SIG-M5 treated with dmso at 0.1 percent for 504 hours (cell line): ENCODE data around the gene TBC1D5.
"Not testable (repeated sequence)": the region's sequence is repeated elsewhere in the genome, so short reads cannot be mapped to it uniquely, and the experiment has no call there.

Experiments used
- DNase-seq: peaks from one replicate; lab custom pipeline; 2025; ENCODE audit not compliant: unreplicated experiment; lab: John Stamatoyannopoulos, UW

Gene TBC1D5

DNA sequence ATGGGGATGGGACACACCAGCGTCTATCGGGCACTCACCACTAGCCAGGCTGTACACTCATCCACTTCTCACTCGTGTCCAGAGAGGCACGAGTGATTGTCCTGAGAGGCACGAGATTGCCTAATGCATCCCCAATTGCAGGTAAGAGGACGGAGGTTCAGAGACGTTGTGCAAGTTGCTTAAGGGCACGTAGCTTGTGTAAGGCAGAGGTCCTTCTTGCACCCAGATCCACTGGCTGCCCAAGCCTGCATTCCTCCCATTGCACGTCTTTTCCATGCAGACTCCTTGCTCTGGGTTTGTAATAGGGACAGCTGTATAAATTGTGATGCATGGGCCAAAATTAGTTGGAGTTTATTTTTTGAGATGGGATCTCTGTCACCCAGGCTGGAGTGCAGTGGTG is 593.4 kb downstream of the TBC1D5 start:
- no peak for DNase-seq

DNA sequence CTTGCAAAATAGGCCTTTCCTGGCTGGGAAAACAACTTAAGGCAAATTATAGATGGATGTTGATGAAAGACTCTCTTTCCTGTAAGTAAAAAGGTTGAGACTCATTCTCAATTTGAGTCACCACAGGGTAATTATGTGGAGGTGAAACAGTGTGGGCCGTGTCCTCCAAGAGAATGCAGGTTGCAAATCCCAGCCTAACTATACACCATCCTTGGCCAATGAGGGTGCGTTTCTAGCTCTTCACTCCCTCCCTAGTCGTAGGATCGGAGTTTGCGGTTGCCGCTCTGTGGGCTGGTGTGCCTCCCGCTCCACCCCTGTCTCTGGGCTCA is 597.8 kb downstream of the TBC1D5 start:
- DNase-seq = no peak

DNA sequence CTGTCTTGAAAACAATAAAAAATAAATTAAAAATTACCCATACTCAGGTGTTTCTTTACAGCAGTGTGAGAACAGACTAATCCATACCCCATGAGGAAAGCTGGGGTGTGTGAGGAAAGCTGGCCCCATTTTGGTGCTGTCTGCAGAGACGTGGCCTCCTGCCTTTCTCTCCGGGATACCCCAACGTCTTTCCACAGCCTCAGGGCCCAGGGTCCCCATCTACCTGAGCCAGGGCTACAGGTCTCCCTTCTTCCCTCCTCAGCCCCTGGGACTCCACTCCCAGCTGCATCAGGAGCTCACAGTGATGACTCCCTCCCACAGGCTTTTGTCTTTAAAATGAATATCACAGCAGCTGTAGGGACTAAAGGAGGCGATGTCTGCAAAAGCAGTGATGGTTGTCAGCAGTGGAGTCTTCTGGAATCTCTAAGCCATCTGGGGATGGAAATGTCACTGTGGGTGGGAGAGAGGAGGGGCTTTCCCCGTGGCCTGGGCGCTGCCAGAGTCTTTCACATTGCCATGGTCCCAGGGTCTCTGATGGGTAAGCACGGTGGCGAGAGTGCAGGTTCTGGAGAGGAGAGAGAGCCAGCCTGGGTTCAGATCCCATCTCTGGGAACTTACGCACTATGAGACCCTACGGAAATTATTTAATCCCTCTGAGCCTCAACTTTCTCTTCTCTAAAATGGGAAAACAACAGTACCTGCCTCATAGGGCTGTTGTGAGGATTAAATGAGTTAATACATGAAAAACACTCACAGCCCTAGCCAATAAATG is 598.4 kb downstream of the TBC1D5 start:
- DNase-seq = no peak

GRCh38 chr3:17142516-17142915 is 599.9 kb downstream of the TBC1D5 start:
- no peak for DNase-seq

DNA sequence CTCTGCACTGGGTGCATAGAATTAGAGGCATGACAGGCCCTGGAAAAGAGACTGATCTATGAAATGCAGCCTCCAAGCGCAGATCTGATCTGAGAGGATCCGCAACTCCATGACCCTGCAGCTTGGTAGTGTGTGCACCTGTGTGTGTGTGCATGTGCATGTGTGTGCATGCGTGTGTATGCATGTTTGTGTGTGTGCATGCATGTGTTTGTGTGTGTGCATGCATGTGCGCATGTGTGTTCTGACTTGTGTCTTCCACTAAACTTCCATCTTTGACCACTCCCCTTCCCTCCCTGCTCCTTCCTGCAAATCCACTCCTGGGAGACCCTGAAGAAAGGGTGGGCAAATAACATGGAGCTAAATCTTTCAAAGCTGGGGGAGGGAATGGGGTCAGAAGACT is 600.7 kb downstream of the TBC1D5 start:
- DNase-seq = no peak

DNA sequence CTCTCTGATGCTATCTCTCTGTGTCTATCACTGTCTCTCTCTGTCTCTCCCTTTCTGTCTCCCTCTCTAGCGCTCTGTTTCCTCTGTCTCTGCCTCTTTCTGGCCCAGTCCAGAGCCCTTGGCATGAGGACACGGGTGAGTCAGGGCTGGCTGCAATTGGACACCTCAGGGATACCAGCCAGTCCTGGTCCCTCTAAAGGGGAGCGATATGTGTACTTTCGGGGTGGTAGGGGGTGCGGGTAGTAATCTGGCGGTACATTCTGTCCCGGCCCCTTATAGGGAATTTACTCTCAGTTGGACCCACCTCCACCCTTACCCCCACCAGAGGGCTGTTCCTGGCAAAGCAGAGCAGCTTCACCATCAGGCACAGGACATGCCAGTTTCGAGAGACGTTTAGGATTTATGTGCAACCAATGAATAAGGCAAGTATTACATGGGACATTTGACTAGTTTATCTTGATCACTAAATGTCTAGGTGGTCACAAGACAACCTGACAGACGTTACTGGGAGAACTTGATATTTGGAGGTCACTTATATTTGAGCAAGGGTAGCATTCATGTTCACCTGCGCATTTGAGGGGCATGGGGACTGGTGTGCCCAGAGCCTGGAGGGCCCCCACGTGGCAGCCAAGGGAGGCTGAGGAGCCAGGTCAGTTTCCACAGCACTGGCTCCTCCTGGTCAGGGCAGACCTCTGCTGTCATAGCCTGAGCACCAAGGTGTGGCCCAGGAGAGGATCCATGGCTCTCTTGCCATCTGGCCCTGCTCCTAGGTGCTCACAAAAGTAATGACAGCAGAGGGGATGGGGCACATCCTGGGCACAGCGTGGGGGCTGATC is 601.5 kb downstream of the TBC1D5 start:
- no peak for DNase-seq

DNA sequence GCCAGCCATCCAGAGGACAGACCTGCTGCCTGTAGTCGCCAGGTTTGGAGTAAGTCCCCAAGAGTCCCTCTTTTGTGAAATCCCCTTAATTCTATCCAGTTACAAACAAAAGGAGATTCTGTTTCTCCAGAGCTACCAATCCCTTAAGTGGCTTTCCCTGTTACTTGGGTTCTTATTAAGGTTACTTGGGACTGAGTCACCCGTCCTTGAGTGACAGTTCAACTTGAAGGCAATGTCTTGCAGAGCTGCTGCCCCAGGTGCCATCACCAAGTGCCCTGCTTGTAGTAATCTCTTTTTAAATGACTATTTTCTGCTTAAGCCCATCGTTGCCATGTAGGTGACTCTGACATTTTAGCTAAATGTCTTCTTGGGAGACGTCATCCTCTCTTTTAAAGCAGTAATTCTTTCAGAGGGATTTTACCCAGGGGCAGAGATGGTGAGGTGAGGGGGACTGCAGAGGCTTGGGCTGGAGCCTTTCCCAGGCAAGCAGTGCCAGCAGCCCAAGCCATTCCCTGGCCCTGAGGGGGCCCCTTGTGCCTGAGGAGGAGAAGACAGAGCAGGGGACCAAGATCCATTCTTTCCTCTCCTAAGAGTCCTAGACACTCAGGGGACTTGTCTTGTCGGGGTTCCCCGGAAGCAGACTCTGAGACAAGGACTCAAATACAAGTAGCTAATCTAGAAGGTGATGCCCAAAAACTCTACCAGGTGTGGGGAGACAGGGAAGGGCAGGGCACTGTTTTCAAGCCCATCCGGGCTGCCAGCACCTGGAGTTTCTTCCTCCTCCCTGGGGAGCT is 604.0 kb downstream of the TBC1D5 start:
- DNase-seq = no peak

- DNase-seq = no peak
Measured at GRCh38 chr3:17137321-17137826, 605.1 kb downstream of the TBC1D5 start.

GRCh38 chr3:17136136-17136721 is 606.2 kb downstream of the TBC1D5 start:
- DNase-seq = no peak

DNA sequence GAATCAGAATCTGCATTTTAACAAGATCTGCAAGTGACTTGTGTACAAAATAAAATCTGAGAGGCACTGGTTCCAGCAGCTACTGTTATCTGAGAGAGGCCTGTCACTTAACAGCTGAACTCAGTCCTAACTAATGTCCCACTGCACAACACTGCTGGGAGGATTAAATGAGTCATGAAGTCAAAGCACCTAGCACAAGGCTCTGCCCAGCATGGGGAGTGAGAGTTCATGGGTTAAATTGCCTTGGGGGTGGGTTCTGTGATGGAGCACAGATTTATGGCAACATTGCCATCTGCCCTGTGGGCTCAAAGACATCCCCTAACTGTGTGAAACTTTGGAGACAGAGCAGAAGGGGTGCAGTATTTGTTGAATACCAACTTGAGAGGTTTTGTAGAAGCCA is 606.7 kb downstream of the TBC1D5 start:
- no peak for DNase-seq

GRCh38 chr3:17133632-17134545 is 608.5 kb downstream of the TBC1D5 start:
- no peak for DNase-seq

GRCh38 chr3:17132286-17133115 is 609.9 kb downstream of the TBC1D5 start:
- DNase-seq = no peak

GRCh38 chr3:17130956-17131355 is 611.5 kb downstream of the TBC1D5 start:
- DNase-seq = no peak

DNA sequence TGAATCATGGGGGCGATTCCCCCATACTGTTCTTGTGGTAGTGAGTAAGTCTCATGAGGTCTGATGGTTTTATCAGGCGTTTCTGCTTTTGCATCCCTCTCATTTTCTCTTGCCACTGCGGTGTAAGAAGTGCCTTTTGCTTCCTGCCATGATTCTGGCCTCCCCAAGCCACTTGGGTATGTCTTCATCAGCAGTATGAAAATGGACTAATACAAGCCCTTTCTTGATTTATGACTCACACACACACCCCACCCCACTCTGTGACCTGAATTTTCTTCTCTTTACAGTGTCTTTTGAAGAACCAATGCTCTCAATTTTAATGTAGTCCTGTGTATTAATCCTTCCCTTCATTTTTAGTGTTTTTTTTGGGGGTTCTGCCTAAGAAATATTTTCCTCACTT is 612.9 kb downstream of the TBC1D5 start:
- no peak for DNase-seq

DNA sequence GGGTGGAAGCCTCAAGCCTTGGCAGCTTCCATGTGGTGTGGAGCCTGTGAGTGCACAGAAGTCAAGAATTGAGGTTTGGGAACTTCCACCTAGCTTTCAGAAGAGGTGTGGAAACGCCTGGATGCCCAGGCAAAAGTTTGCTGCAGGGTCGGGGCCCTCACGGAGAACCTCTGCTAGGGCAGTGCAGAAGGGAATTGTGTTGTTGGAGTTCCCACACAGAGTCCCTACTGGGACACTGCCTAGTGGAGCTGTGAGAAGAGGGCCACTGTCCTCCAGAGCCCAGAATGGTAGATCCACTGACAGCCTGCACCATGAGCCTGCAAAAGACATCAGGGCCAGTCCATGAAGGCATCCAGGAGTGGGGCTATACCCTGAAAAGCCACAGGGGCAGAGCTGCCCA is 613.8 kb downstream of the TBC1D5 start:
- DNase-seq = not testable (repeated sequence)

- no peak for DNase-seq
Measured at GRCh38 chr3:17125738-17126442, 616.5 kb downstream of the TBC1D5 start.

DNA sequence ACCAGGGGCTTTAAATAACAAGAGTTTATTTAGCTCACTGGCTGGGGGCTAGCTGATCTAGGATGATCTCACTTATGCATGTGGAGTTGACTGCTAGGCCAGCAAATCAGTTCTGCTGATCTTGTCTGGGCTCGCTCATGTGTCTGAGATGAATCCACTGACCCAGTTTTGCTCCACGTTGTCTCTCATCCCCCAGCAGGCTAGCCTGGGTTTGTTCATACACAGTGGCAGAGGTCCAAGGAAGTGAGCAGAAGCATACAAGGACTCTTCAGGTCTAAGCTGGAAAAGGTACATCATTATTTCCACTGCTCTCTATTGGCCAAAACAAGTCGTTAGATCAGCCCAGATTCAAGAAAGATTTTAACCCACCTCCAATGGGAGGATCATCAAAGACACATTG is 619.7 kb downstream of the TBC1D5 start:
- no peak for DNase-seq

GRCh38 chr3:17121336-17121735 is 621.1 kb downstream of the TBC1D5 start:
- no peak for DNase-seq

DNA sequence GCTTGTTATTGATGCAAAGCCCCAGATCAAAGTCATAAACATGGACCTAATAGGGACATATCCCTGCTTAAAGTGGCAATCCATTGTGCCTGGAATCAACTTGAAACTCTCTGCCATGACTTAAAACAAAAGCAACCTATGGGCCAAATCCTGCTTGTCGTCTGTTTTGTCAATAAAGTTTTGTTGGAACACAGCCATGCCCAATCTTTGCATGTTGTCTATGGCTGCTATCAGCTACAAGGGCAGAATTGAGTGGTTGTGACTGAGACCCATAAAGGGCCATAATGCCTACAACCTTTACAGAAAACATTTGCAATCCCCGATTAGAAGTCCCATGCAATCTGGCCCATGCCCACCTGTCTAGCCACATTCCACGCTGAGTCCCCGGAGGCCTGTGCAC is 622.3 kb downstream of the TBC1D5 start:
- no peak for DNase-seq
